GM12801 (cell line): ENCODE data around the gene CNTNAP2.

Experiments
- TF ChIP-seq, protein P1 (sequence below): IDR thresholded peaks from one replicate; pipeline ENCODE4 v1.5.1; 2011; ENCODE audit warnings: control low read depth; ENCODE audit not compliant: insufficient read length; ENCODE audit errors: extremely low read depth

Gene CNTNAP2

GRCh38 chr7:147650991-147651390 lies 1534.4 kb downstream of the CNTNAP2 start:
- TF ChIP-seq, protein P1, sequence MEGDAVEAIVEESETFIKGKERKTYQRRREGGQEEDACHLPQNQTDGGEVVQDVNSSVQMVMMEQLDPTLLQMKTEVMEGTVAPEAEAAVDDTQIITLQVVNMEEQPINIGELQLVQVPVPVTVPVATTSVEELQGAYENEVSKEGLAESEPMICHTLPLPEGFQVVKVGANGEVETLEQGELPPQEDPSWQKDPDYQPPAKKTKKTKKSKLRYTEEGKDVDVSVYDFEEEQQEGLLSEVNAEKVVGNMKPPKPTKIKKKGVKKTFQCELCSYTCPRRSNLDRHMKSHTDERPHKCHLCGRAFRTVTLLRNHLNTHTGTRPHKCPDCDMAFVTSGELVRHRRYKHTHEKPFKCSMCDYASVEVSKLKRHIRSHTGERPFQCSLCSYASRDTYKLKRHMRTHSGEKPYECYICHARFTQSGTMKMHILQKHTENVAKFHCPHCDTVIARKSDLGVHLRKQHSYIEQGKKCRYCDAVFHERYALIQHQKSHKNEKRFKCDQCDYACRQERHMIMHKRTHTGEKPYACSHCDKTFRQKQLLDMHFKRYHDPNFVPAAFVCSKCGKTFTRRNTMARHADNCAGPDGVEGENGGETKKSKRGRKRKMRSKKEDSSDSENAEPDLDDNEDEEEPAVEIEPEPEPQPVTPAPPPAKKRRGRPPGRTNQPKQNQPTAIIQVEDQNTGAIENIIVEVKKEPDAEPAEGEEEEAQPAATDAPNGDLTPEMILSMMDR = no peak

DNA sequence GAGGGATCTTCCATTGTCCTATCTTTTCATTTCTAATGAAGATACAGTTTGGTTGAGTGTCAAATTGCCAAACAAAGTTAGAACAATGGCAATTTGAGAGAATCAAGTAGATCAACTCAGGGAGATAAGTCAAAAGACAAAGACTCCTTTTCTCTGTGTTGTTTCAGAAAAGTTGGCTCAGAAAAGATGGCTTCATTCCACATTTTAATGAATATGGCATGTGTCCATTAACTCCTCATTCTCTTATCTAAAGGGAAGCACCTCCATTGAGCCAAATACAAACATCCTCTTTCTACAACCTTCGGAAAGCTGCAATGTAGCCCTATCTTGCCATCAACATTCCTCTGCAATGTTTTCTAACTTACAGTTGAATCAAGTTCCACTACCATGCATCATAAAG lies 1535.0 kb downstream of the CNTNAP2 start:
- TF ChIP-seq, protein P1 = no peak

DNA sequence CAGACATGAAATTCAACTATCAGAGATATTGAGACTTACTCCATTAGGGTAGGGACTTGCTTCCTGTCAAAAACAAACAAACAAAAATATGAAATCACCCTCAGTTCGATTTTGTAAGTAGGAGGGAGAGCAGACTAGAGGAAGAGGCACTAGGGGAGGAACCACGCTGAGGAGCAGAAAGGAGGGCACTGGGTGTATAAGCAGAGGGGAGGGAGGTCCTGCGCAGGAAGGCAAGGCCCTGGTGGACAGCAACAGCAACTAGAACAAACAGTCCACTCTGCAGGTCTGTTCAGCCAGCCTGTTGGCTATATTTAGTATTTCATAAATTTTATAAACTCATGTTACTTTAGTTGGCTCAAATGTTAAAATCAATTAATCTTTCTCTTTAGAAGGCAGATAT lies 1536.9 kb downstream of the CNTNAP2 start:
- TF ChIP-seq, protein P1 = no peak

- TF ChIP-seq, protein P1 = no peak
These were observed 1541.9 kb downstream of the CNTNAP2 start for GRCh38 chr7:147658392-147658967.

GRCh38 chr7:147659036-147659995 lies 1542.7 kb downstream of the CNTNAP2 start:
- TF ChIP-seq, protein P1 = no peak

DNA sequence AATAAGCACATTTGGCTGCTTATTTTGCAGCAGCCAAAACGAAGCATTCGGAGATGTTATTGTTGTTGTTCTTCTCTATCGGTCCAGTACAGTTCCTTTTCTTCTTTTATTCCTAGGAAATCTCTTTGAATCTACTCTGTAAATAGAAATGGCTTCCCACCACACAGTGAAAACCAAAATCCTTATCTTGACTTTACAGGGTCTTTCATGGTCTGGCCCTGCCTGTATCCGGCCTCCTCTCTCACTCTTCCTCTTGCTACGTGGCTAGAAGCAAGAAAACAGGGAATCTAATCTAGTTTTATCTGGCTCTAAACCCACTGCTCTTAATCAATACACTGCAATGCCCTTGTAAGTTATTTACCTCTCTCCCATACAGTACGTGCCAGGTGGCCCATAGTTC lies 1547.9 kb downstream of the CNTNAP2 start:
- TF ChIP-seq, protein P1 = no peak

DNA sequence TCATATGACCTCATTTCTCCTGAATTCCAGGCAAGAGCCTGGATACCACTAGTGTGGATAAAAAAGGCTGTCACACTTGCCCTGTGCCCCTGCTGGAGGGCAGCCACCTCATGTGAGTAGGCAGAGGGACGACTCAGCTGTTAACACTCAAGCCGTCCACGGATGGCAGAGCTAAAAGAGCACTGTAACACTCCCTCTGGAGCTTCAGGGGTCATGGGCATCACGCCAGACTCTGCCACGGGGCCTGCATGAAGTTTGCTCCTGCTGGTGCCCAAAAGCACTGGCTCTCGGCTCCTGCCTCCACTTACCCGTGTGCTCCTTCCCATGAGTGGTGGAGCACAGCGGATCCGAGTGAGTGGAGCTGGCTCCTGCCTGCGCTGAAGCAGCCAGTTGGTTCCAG lies 1554.2 kb downstream of the CNTNAP2 start:
- TF ChIP-seq, protein P1 = no peak
